ENCODE data around the gene SNX17.
"Not testable (repeated sequence)": the region's sequence is repeated elsewhere in the genome, so short reads cannot be mapped to it uniquely, and the experiment has no call there.

Gene SNX17

DNA sequence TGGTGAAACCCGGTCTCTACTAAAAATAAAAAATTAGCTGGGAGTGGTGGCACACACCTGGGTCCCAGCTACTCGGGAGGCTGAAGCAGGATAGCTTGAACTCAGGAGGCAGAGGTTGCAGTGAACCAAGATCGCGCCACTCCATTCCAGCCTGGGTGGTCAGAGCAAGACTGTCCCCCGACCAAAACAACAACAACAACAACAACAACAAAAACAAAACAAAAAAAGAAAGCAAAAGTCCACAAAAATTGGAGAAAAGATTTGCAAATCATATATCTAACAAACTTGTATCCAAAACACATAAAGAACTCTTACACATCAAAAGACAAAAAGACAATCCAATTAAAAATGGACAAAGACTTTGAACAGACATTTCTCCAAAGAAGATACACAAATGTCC is 28.5 kb downstream of the SNX17 start:
- in situ Hi-C loops (cut with HindIII; ENCODE audit: low sequenced_read_pairs): no loop called here

DNA sequence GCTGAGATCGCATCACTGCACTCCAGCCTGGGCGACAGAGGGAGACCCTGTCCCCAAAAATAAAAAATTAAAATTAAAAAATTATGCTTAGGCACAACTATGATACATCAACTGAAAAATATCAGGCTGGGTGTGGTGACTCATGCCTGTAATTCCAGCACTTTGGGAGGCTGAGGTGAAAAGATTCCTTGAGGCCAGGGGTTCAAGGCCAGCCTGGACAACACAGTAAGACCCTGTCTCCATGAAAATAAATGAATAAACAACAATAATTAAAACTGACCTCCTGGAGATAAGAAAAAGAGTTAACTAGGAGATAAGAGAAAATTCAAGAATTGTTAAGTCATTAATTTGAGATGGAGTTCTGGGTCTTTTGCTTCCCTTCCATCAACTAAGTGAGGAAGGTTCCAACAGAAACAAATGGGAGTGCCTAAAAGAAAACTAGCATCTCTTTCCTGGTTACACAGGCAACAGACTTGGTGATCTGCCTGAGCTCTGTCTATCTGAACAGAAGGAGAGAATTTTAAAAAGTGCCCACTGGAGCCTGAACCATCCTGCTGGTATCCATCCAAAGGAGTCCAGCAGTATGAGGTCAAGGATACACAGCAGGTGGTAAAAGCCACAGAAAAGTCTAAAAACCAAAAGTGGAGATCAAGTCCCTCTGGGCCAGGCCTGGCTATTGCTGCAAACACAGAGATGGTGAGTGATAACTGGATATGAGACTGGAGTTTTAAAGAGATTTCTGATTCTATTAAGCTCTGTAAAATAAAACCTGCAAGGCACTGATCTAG is 30.1 kb downstream of the SNX17 start:
- in situ Hi-C loops (cut with HindIII; ENCODE audit: low sequenced_read_pairs): no loop called here

DNA sequence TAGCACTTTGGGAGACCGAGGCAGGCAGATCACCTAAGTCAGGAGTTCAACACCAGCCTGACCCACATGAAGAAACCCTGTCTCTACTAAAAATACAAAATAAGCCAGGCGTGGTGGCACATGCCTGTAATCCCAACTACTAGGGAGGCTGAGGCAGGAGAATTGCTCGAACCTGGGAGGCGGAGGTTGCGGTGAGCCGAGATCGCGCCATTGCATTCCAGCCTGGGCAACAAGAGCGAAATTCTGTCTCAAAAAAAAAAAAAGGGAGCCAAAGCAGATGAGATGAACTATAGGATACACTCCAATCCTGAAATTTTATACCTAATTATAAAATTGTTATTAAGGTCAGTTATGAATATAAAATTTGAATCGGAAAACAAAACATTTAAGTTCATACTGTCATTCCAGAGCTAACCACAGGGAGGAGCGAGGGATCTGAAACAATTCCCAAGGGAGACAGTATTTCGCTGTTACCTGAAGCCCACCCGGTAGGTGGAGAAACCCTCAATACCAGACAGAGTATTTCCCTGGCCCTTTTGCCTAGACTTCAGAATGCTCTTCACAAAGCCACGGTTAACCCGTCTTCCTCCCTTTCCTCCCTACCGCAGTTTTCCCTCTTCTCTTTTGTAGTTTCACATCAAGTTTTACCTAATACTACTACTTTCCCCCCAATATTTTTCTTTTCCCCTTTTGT is 37.5 kb downstream of the SNX17 start:
- in situ Hi-C loops (cut with HindIII; ENCODE audit: low sequenced_read_pairs): no loop called here

GRCh38 chr2:27408601-27409320 is 38.3 kb downstream of the SNX17 start:
- in situ Hi-C loops (cut with HindIII; ENCODE audit: low sequenced_read_pairs): no loop called here

GRCh38 chr2:27409321-27410073 is 39.1 kb downstream of the SNX17 start, which contains the start of gene PPM1G:
TSS of gene PPM1G (minus strand) at chr2:27409591. CDS start at chr2:27409422, 169 bp downstream.
- in situ Hi-C loops (cut with HindIII; ENCODE audit: low sequenced_read_pairs): no loop called here

DNA sequence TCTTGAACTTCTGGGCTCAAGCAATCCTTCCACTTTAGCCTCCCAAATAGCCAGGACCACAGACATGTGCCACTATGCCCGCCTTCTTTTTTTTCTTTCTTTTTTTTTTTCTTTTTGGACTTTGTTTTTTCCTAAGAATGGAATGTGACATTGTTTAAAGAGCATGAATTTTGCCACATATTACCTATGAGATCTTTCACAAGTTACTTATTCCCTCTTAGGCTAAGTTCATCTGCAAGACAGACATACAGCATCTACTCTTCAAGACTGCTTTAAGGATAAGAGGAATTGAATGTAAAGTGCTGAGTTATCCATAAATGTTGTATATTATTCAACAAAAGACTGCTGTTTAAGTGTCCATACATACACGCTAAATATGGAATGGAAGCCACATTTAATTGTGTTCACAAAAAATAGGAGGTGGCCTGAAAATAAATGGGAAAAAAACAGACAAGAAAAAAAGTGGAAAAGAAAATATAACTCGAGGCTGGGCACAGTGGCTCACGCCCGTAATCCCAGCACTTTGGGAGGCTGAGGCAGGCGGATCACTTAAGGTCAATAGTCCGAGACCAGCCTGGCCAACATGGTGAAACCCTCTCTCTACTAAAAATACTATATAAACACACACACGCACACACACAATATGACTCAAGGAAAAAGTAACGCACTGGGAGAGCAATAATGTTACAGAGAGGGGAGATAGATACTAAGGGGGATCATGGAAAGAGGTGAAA is 42.2 kb downstream of the SNX17 start:
- in situ Hi-C loops (cut with HindIII; ENCODE audit: low sequenced_read_pairs): no loop called here

GRCh38 chr2:27416151-27416550 is 45.7 kb downstream of the SNX17 start:
- in situ Hi-C loops (cut with HindIII; ENCODE audit: low sequenced_read_pairs): no loop called here

DNA sequence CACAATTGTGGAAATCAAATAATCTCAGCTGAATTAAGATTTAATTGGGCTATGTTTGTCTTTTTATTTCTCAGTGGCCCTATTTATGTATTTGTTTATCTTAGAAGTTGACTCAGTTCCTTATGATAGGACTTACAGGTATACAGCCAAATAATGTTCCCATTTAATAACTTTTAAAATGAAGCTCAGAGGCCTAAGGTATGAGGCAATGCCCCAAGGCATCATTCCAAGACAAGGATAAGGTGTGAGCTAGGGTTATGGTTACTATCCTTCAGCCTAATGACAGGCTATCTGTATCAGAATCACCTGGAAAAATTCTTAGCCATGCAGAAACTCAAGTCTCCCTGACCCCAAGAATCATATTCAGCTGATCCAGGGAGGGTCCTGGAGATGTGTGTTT is 50.6 kb downstream of the SNX17 start:
- in situ Hi-C loops (cut with HindIII; ENCODE audit: low sequenced_read_pairs): no loop called here

GRCh38 chr2:27421660-27422250 is 51.3 kb downstream of the SNX17 start:
- in situ Hi-C loops (cut with HindIII; ENCODE audit: low sequenced_read_pairs): no loop called here

DNA sequence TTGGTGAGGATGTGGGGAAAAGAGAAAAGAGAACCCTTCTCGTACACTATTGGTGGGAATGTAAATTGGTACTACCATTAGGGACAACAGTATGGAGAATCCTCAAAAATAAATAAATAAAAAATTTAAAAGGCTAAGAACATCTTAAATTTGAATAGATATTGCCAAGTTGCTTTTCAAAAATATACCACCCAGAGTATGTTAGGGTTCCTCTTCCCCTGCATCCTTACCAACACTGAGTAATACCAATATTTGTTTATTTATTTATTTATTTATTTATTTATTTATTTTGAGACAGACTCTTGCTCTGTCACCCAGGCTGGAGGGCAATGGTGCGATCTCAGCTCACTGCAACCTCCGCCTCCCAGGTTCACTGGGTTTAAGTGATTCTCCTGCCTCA is 52.5 kb downstream of the SNX17 start:
- in situ Hi-C loops (cut with HindIII; ENCODE audit: low sequenced_read_pairs): no loop called here

DNA sequence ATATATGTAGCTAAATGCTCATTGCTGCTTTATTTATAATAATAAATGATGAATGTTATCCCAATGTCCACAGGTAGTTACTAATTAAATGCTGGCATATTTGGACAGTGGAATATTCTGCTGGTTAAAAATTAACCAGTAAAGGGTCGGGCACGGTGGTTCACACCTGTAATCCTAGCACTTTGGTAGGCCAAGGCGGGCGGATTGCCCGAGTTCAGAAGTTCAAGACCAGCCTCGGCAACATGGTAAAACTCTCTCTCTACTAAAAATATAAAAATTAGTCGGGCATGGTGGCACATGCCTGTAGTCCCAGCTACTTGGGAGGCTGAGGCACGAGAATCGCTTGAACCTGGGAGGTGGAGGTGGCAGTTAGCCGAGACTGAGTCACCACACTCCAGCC is 54.6 kb downstream of the SNX17 start:
- in situ Hi-C loops (cut with HindIII; ENCODE audit: low sequenced_read_pairs): not testable (repeated sequence)

Measured in DLD1 (cell line).